Ovary (tissue), 9 donors: ENCODE data around the gene SEC14L1. TPM values are rescaled to one million over a fixed set of nuclear protein-coding genes. Genes with fewer than 3 reads are reported as not detected.

Experiments
- DNase-seq, 5 donors: peaks; one replicate each; pipeline ENCODE4 v3.0.0-alpha.2; 2019 to 2020
- H3K27ac ChIP-seq, 2 donors: fragments of 200-600 bp; one replicate each; pipeline versions ENCODE4 v1.5.1 to v1.8.0; 2019 to 2022
- H3K27me3 ChIP-seq: fragments of 200-600 bp; one replicate; pipeline ENCODE4 v1.8.0; 2022
- H3K36me3 ChIP-seq: fragments of 200-600 bp; sonication (generic); one replicate; pipeline ENCODE4 v1.5.1; 2019
- H3K4me1 ChIP-seq: one replicate; pipeline ENCODE4 v1.8.1; 2013; ENCODE audit warnings: mild to moderate bottlenecking, moderate library complexity; ENCODE audit not compliant: insufficient read depth
- H3K4me3 ChIP-seq: fragments of 200-600 bp; sonication (generic); one replicate; pipeline ENCODE4 v1.5.1; 2017
- H3K9me3 ChIP-seq, 2 donors: fragments of 200-600 bp in 1 of 2; sonication (generic) in 1 of 2; one replicate each; pipeline versions ENCODE4 v1.5.1 to v1.8.1; 2013 to 2019; ENCODE audit warnings: mild to moderate bottlenecking in 1 of 2, moderate library complexity in 1 of 2
- EP300 ChIP-seq: sonication (generic); formaldehyde crosslinking; IDR thresholded peaks from one replicate; pipeline ENCODE4 v1.6.1; 2017; ENCODE audit warnings: antibody characterized with exemption
- POLR2A ChIP-seq: fragments of 450-650 bp; IDR thresholded peaks from one replicate; pipeline ENCODE4 v1.6.1; 2017; ENCODE audit warnings: antibody characterized with exemption, mild to moderate bottlenecking, moderate library complexity
- WGBS, 3 donors: extraction: QIAGEN DNeasy Blood & Tissue Kit in 1 of 3; methylation state at CpG; one replicate each; pipeline versions ENCODE4 v1.1.5 to v1.1.7; 2013 to 2017; 5-methylcytosine and 5-hydroxymethylcytosine counted together
- intact Hi-C, 4 donors: fragments of 100-400 bp; cut with DNase I; formaldehyde crosslinking; loops; one replicate each; pipeline versions ENCODE4 v1.11.0 to v1.15.1; 2022 to 2023
- polyA plus RNA-seq, 2 donors: library from polyadenylated mRNA; stranded (reverse); fragments of 200-250 nt in 1 of 2; fragments of 350-450 nt in 1 of 2; fragmentation: Illumina TruSeq in 1 of 2; extraction: RNeasy Lipid Tissue Mini Kit (QIAGEN cat#74804) in 1 of 2; gene quantifications; one replicate each; pipeline ENCODE4 v1.2.3, GENCODE V29; 2013 to 2014
- total RNA-seq, 7 donors: library from RNA; depleted of rRNA in 2 of 7; stranded (reverse); fragments of >200 nt in 2 of 7; fragmentation: NEBNext Ultra II Directional in 3 of 7; extraction: Animal tissue kit (Norgen Biotek cat#: 25700) in 3 of 7; gene quantifications; one replicate each; pipeline versions ENCODE4 v1.1.0 to v1.2.4, GENCODE V29; 2016 to 2023
- TF ChIP-seq, protein P1 (sequence below), 3 donors: fragments of 450-650 bp in 2 of 3; fragments of 200-600 bp in 1 of 3; IDR thresholded peaks; one replicate each; pipeline versions ENCODE4 v1.5.1 to v1.8.0; 2016 to 2022; ENCODE audit warnings: antibody characterized with exemption in 3 of 3, mild to moderate bottlenecking in 1 of 3
- donor health status: DM: no; HTN: no; CAD: no; lungs with moderate emphysema.
- donor health status: DM: no; HTN: no; CAD: no.
- donor health status: Bipolar disorder and iron deficiency.
- donor health status: DM: yes; HTN: yes; CAD: no.
- donor health status: DM: no; HTN: no; CAD: no.
- donor health status: DM: yes; HTN: yes; CAD: no.

Gene SEC14L1
- total and polyA plus RNA-seq, 9 donors, result 29.1 to 78.7 (median 53.7) TPM

GRCh38 chr17:77237232-77238008 is 96.7 kb downstream of the SEC14L1 start:
- Histone ChIP-seq H3K27ac (no peak overlapping the region), H3K9me3 (no peaks in the 10 kb centered on the region), H3K4me3 (no peak overlapping the region), H3K27me3 (no peaks in the 10 kb centered on the region), H3K4me1 (no peaks in the 10 kb centered on the region), H3K36me3 (no peaks in the 10 kb centered on the region)
- no peak for DNase-seq
- intact Hi-C loops, result loop anchor here in 1 of 4 donors (10.0 kb wide), 1 partner anchor 63 kb away; no protein-coding TSS in a partner anchor
- 84 to 90% (median 90%) methylated on average over 13 of the region's 13 CpGs for WGBS, 3 donors
- TF ChIP-seq, protein P1, sequence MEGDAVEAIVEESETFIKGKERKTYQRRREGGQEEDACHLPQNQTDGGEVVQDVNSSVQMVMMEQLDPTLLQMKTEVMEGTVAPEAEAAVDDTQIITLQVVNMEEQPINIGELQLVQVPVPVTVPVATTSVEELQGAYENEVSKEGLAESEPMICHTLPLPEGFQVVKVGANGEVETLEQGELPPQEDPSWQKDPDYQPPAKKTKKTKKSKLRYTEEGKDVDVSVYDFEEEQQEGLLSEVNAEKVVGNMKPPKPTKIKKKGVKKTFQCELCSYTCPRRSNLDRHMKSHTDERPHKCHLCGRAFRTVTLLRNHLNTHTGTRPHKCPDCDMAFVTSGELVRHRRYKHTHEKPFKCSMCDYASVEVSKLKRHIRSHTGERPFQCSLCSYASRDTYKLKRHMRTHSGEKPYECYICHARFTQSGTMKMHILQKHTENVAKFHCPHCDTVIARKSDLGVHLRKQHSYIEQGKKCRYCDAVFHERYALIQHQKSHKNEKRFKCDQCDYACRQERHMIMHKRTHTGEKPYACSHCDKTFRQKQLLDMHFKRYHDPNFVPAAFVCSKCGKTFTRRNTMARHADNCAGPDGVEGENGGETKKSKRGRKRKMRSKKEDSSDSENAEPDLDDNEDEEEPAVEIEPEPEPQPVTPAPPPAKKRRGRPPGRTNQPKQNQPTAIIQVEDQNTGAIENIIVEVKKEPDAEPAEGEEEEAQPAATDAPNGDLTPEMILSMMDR (IDR thresholded peaks at IDR 0.05), result no peak
- TF ChIP-seq POLR2A (no peak), EP300 (no peak)

DNA sequence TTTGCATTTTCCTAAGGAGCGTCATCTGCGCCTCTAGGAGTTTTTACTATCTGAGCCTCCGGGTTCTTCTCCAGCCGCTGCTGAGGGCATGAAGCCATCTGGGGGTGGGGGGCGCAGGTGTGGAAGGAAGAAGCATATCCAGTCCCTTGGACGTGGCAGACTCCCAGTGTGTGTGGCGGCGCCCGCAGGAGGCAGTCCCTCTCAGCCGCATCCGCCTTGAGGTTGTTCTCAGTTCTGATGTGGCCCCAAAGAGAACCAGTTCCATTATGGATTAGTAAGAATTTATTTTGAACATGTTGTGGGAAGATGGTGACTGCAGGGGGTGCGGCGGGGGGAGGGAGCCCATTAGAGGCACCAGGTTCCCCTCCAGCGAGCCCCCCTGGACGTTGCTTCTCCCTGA is 100.2 kb downstream of the SEC14L1 start:
- Histone ChIP-seq H3K9me3 (no peaks in the 10 kb centered on the region), H3K4me1 (peaks cover 5% of the 10 kb centered on the region), H3K27me3 (no peaks in the 10 kb centered on the region), H3K27ac (no peak overlapping the region), H3K36me3 (no peaks in the 10 kb centered on the region), H3K4me3 (no peak overlapping the region)
- TF ChIP-seq EP300 (no peak), POLR2A (no peak)
- TF ChIP-seq, protein P1 (IDR thresholded peaks at IDR 0.05), result no peak
- WGBS, 3 donors, result 91 to 92% (median 92%) methylated on average over 15 of the region's 15 CpGs
- no peak for DNase-seq
- intact Hi-C loops, result loop anchor here in 1 of 4 donors (10.0 kb wide), 1 partner anchor 254 kb away; no protein-coding TSS in a partner anchor

GRCh38 chr17:77242118-77242851 is 101.5 kb downstream of the SEC14L1 start:
- intact Hi-C loops, result loop anchor here in 1 of 4 donors (10.0 kb wide), 1 partner anchor 253 kb away; no protein-coding TSS in a partner anchor
- DNase-seq, result no peak
- whole genome bisulfite sequencing, 3 donors, result 43 to 55% (median 48%) methylated on average over 23 of the region's 23 CpGs
- Histone ChIP-seq H3K27me3 (no peaks in the 10 kb centered on the region), H3K4me3 (no peak overlapping the region), H3K4me1 (peaks cover 9% of the 10 kb centered on the region), H3K9me3 (no peaks in the 10 kb centered on the region), H3K36me3 (no peaks in the 10 kb centered on the region), H3K27ac (no peak overlapping the region)
- TF ChIP-seq POLR2A, result no peak
- no peak for TF ChIP-seq EP300
- TF ChIP-seq, protein P1 (IDR thresholded peaks at IDR 0.05), result no peak

DNA sequence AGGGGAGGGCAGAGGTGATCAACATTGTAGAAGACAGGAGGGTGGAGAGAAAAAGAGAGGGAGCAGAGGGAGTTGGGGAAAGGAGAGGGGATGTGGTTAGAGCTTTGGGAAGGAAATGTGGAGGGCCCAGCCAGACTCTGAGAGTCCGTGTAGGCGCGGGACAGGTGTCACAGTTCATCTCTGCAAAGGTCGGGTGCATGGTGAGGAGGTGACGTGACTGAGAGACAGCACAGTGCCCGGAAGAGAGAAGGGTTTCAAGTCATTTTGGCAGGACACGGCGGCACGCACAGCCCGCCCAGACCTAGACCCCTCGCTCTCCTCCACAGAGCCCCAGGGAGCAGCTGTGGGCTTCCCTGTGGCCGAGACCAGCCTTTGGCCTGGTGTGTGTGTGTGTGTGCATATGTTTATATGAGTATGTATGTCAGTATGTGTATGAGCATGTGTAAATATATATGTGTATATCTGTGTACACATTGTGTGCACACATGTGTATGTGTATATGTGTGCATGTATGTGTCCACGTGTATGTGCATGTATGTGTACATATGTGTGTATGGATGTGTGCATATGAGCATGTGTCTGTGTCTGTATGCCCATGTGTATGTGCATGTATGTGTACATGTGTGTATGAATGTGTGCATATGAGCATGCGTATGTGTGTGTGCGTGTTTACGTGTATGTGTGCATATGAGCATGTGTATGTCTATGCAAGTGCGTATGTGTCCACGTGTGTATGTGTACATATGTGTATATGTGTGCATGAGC is 104.6 kb downstream of the SEC14L1 start:
- H3K9me3 ChIP-seq, result no peaks in the 10 kb centered on the region
- WGBS, 3 donors, result 76 to 80% (median 79%) methylated on average over 18 of the region's 18 CpGs
- no peak for DNase-seq
- intact Hi-C loops, result loop anchor here (5.0 to 10.0 kb wide), 3 partner anchors 158 to 378 kb away; partner anchors contain the start of gene MGAT5B (in 3 of the 4)
- H3K27ac ChIP-seq, result no peak overlapping the region
- TF ChIP-seq, protein P1 (IDR thresholded peaks at IDR 0.05), result no peak
- TF ChIP-seq POLR2A (no peak), EP300 (no peak)
- H3K27me3 ChIP-seq, result no peaks in the 10 kb centered on the region
- peaks cover 10% of the 10 kb centered on the region for H3K4me1 ChIP-seq
- no peaks in the 10 kb centered on the region for H3K36me3 ChIP-seq
- H3K4me3 ChIP-seq, result no peak overlapping the region
